Neuron (in vitro differentiated cells): ENCODE measurements around the gene TTBK1.

ENCODE experiments used
- H2AFZ ChIP-seq: one replicate; pipeline ENCODE4 v1.6.1; 2013; ENCODE audit warnings: low read depth, mild to moderate bottlenecking, inconsistent platforms, low read length, moderate library complexity
- H3K27me3 ChIP-seq: one replicate; pipeline ENCODE4 v1.6.1; 2013; ENCODE audit warnings: low read length; ENCODE audit not compliant: insufficient read depth
- H3K36me3 ChIP-seq: one replicate; pipeline ENCODE4 v1.6.1; 2013; ENCODE audit warnings: low read length; ENCODE audit not compliant: insufficient read depth
- H3K4me1 ChIP-seq: one replicate; pipeline ENCODE4 v1.6.1; 2013; ENCODE audit warnings: low read length; ENCODE audit not compliant: insufficient read depth
- H3K4me3 ChIP-seq: 2 replicates; pipeline ENCODE4 v1.5.1; 2013; ENCODE audit warnings: mild to moderate bottlenecking, low read length, moderate library complexity
- H3K9me3 ChIP-seq: one replicate; pipeline ENCODE4 v1.6.1; 2013; ENCODE audit warnings: low read length

Gene TTBK1

GRCh38 chr6:43331891-43332290 is 88.6 kb downstream of the TTBK1 start:
- H3K36me3 ChIP-seq: peaks cover 5% of the 10 kb centered on the region
- no peaks in the 10 kb centered on the region for H3K9me3 ChIP-seq
- no peaks in the 10 kb centered on the region for H3K27me3 ChIP-seq
- H3K4me3 ChIP-seq: no peak overlapping the region
- no peaks in the 10 kb centered on the region for H3K4me1 ChIP-seq
- H2AFZ ChIP-seq: no peak overlapping the region

DNA sequence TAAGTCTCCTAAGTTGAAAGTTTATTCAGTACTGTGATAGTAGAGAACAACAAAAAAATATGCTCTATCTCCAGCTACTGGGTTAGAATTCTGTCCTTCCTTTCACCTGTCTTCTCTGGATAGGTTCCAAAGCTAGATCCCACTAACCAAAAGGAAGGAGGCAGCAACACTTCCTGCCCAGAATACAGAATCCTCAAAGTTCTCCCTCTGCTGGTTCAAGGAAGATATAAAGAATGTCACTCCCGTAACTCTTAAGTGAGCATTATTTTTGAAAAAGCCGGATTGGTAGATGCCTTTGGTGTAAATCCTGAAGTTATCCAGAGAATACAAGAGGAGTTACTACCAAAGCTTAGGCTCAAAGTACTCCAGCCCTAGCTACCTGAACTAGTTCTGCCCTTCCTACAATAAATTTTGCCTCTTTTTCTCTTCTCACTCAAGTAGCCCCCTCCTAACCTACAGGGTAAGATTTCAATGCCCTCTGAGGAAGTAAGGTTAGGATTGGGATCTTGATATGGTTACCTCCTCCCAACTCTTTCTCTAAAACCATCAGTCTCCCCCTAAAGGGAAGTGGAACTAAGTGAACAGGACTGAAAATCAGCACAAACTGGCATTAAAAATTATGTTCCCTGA is 91.3 kb downstream of the TTBK1 start:
- H3K36me3 ChIP-seq: peaks cover 31% of the 10 kb centered on the region
- no peaks in the 10 kb centered on the region for H3K27me3 ChIP-seq
- no peak overlapping the region for H2AFZ ChIP-seq
- no peak overlapping the region for H3K4me3 ChIP-seq
- no peaks in the 10 kb centered on the region for H3K4me1 ChIP-seq
- no peaks in the 10 kb centered on the region for H3K9me3 ChIP-seq

DNA sequence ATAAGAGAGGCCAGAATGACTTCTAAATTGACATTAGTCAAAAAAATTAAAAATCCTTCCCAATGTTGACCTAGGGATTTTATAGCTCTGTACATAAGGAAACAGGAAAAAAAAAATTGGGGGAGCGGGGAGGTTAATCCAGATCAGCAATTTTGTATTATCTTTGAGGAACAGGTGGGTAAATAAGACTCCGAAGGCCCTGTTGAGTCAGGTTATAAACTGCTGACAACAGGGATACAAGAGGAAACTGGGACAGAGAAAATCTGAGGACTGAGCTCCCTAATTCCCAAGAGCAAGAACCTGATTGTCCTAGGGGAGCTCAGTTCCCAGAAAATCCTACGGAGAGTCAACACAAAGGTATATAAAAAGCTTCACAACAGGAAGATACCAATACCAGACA is 92.2 kb downstream of the TTBK1 start:
- H2AFZ ChIP-seq: no peak overlapping the region
- H3K4me3 ChIP-seq: no peak overlapping the region
- H3K27me3 ChIP-seq: no peaks in the 10 kb centered on the region
- H3K36me3 ChIP-seq: peaks cover 39% of the 10 kb centered on the region
- no peaks in the 10 kb centered on the region for H3K4me1 ChIP-seq
- no peaks in the 10 kb centered on the region for H3K9me3 ChIP-seq

DNA sequence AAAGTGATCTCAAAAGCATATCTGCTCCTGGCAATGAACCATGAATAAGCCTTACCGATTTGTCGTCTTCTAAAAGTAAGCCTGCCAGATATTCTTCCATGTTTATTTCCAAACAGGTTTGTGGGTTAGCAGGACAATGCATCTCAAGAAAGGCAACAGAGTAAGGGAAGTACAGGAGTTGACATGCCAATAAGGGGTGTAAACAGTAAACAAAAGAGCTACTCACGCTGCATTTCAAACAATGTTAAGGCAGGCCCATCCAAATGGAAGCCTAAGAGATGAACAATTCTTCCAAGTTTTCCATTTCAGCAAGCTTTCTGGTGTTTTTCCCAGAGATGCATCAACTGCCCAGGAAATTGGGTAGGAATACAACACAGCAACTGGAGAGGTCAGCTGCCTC is 93.1 kb downstream of the TTBK1 start:
- Histone ChIP-seq H3K36me3 (peaks cover 44% of the 10 kb centered on the region), H3K4me3 (no peak overlapping the region), H2AFZ (no peak overlapping the region), H3K9me3 (no peaks in the 10 kb centered on the region), H3K4me1 (no peaks in the 10 kb centered on the region), H3K27me3 (no peaks in the 10 kb centered on the region)
